GM23338 (cell line): ENCODE measurements around the gene KLK4. TPM values are rescaled to one million over a fixed set of nuclear protein-coding genes. Genes with fewer than 3 reads are reported as not detected.

Experiments
- EZH2 ChIP-seq: fragments of 200-600 bp; sonication (generic); IDR thresholded peaks from one replicate; pipeline ENCODE4 v1.8.0; 2017; ENCODE audit warnings: antibody characterized with exemption, mild to moderate bottlenecking, low read depth; ENCODE audit not compliant: unreplicated experiment
- JUNB ChIP-seq: IDR thresholded peaks from one replicate; pipeline ENCODE4 v1.6.1; 2016; ENCODE audit warnings: antibody characterized with exemption; ENCODE audit not compliant: unreplicated experiment
- ZNF114 ChIP-seq: fragments of 250-450 bp; sonication (Bioruptor Pico); IDR thresholded peaks from 2 replicates; pipeline ENCODE4 v1.5.0; 2020; ENCODE audit warnings: mild to moderate bottlenecking, moderate library complexity
- polyA plus RNA-seq: library from polyadenylated mRNA; unstranded; fragments of >200 nt; fragmentation: Nextera tagmentation; extraction: Ambion mirVana; gene quantifications from 2 replicates; pipeline ENCODE4 v1.2.1, GENCODE V29; 2016
- total RNA-seq: library from RNA; depleted of rRNA; stranded (reverse); fragments of >200 nt; shearing (Covaris generic); gene quantifications from 2 replicates; pipeline ENCODE4 v1.2.3, GENCODE V29; 2014; rRNA removed
- TF ChIP-seq, protein P1 (sequence below): IDR thresholded peaks from one replicate; pipeline ENCODE4 v1.6.1; 2018; ENCODE audit warnings: antibody characterized with exemption; ENCODE audit not compliant: unreplicated experiment

Gene KLK4
- total and polyA plus RNA-seq, 2 experiments from 2014 or later = 0.76 to 1.8 TPM

DNA sequence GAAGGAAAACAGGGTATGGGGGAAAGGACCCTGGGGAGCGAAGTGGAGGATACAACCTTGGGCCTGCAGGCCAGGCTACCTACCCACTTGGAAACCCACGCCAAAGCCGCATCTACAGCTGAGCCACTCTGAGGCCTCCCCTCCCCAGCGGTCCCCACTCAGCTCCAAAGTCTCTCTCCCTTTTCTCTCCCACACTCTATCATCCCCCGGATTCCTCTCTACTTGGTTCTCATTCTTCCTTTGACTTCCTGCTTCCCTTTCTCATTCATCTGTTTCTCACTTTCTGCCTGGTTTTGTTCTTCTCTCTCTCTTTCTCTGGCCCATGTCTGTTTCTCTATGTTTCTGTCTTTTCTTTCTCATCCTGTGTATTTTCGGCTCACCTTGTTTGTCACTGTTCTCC is 53.8 kb downstream of the KLK4 start (continued):
- no peak for TF ChIP-seq ZNF114 (CRISPR knock-in tag)
- TF ChIP-seq JUNB = no peak
- TF ChIP-seq, protein P1, sequence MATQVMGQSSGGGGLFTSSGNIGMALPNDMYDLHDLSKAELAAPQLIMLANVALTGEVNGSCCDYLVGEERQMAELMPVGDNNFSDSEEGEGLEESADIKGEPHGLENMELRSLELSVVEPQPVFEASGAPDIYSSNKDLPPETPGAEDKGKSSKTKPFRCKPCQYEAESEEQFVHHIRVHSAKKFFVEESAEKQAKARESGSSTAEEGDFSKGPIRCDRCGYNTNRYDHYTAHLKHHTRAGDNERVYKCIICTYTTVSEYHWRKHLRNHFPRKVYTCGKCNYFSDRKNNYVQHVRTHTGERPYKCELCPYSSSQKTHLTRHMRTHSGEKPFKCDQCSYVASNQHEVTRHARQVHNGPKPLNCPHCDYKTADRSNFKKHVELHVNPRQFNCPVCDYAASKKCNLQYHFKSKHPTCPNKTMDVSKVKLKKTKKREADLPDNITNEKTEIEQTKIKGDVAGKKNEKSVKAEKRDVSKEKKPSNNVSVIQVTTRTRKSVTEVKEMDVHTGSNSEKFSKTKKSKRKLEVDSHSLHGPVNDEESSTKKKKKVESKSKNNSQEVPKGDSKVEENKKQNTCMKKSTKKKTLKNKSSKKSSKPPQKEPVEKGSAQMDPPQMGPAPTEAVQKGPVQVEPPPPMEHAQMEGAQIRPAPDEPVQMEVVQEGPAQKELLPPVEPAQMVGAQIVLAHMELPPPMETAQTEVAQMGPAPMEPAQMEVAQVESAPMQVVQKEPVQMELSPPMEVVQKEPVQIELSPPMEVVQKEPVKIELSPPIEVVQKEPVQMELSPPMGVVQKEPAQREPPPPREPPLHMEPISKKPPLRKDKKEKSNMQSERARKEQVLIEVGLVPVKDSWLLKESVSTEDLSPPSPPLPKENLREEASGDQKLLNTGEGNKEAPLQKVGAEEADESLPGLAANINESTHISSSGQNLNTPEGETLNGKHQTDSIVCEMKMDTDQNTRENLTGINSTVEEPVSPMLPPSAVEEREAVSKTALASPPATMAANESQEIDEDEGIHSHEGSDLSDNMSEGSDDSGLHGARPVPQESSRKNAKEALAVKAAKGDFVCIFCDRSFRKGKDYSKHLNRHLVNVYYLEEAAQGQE = no peak
- no peak for TF ChIP-seq EZH2

Other genes with a start within 250 kb of the KLK4 start
- gene SHANK1, start 191.6 kb downstream of the KLK4 start, total RNA-seq = 3.3 and 4.1 TPM in 2 replicates
- gene SHANK1, start 191.6 kb downstream of the KLK4 start, polyA plus RNA-seq = 0.23 and 0.30 TPM in 2 replicates
- 7.2 and 8.0 TPM in 2 replicates for gene CLEC11A, start 188.0 kb downstream of the KLK4 start, total RNA-seq
- 15.5 and 18.5 TPM in 2 replicates for gene CLEC11A, start 188.0 kb downstream of the KLK4 start, polyA plus RNA-seq
- gene GPR32, start 140.9 kb downstream of the KLK4 start, total RNA-seq = not detected in 2 replicates
- gene GPR32, start 140.9 kb downstream of the KLK4 start, polyA plus RNA-seq = not detected in 2 replicates
- not detected in 2 replicates for gene ACP4, start 121.0 kb downstream of the KLK4 start, total RNA-seq
- not detected in 2 replicates for gene ACP4, start 121.0 kb downstream of the KLK4 start, polyA plus RNA-seq
- gene KLK1, start 87.6 kb downstream of the KLK4 start, total RNA-seq = 0.31 TPM in 1 of 2 replicates, not detected in the other
- 2.4 and 3.0 TPM in 2 replicates for gene KLK1, start 87.6 kb downstream of the KLK4 start, polyA plus RNA-seq
- not detected in 2 replicates for gene KLK15, start 77.8 kb downstream of the KLK4 start, total RNA-seq
- not detected in 2 replicates for gene KLK15, start 77.8 kb downstream of the KLK4 start, polyA plus RNA-seq
- not detected in 2 replicates for gene KLK3, start 56.5 kb downstream of the KLK4 start, total RNA-seq
- gene KLK3, start 56.5 kb downstream of the KLK4 start, polyA plus RNA-seq = 0.14 and 0.19 TPM in 2 replicates
- 0.69 TPM in 1 of 2 replicates, not detected in the other for gene KLK2, start 38.0 kb downstream of the KLK4 start, total RNA-seq
- gene KLK2, start 38.0 kb downstream of the KLK4 start, polyA plus RNA-seq = 0.18 TPM in 1 of 2 replicates, not detected in the other
- 0.54 and 0.66 TPM in 2 replicates for gene KLK5, start 41.6 kb upstream of the KLK4 start, total RNA-seq
- 0.77 TPM in 1 of 2 replicates, not detected in the other for gene KLK5, start 41.6 kb upstream of the KLK4 start, polyA plus RNA-seq
- gene KLK6, start 58.2 kb upstream of the KLK4 start, total RNA-seq = 0.39 and 0.56 TPM in 2 replicates
- 0.47 and 0.56 TPM in 2 replicates for gene KLK6, start 58.2 kb upstream of the KLK4 start, polyA plus RNA-seq
- 0.19 and 1.4 TPM in 2 replicates for gene KLK7, start 72.5 kb upstream of the KLK4 start, total RNA-seq
- gene KLK7, start 72.5 kb upstream of the KLK4 start, polyA plus RNA-seq = 1.1 and 1.5 TPM in 2 replicates
- gene KLK8, start 90.2 kb upstream of the KLK4 start, total RNA-seq = 4.6 and 4.9 TPM in 2 replicates
- 14.6 and 17.0 TPM in 2 replicates for gene KLK8, start 90.2 kb upstream of the KLK4 start, polyA plus RNA-seq
- gene KLK10, start 108.3 kb upstream of the KLK4 start, total RNA-seq = 4.9 and 6.6 TPM in 2 replicates
- gene KLK10, start 108.3 kb upstream of the KLK4 start, polyA plus RNA-seq = 6.0 and 6.1 TPM in 2 replicates
- not detected in 2 replicates for gene KLK11, start 115.2 kb upstream of the KLK4 start, total RNA-seq
- gene KLK11, start 115.2 kb upstream of the KLK4 start, polyA plus RNA-seq = 0.28 TPM in 1 of 2 replicates, not detected in the other
- gene KLK12, start 123.6 kb upstream of the KLK4 start, total RNA-seq = not detected in 2 replicates
- gene KLK12, start 123.6 kb upstream of the KLK4 start, polyA plus RNA-seq = not detected in 2 replicates
- gene KLK13, start 153.7 kb upstream of the KLK4 start, total RNA-seq = 1.1 and 5.7 TPM in 2 replicates
- gene KLK13, start 153.7 kb upstream of the KLK4 start, polyA plus RNA-seq = 3.6 and 4.5 TPM in 2 replicates
- not detected in 2 replicates for gene KLK14, start 171.5 kb upstream of the KLK4 start, total RNA-seq
- 0.42 and 0.52 TPM in 2 replicates for gene KLK14, start 171.5 kb upstream of the KLK4 start, polyA plus RNA-seq
- 15.6 and 18.8 TPM in 2 replicates for gene CTU1, start 197.0 kb upstream of the KLK4 start, total RNA-seq
- 3.7 and 11.0 TPM in 2 replicates for gene CTU1, start 197.0 kb upstream of the KLK4 start, polyA plus RNA-seq
- not detected in 2 replicates for gene SIGLEC9, start 213.5 kb upstream of the KLK4 start, total RNA-seq
- gene SIGLEC9, start 213.5 kb upstream of the KLK4 start, polyA plus RNA-seq = not detected in 2 replicates
- not detected in 2 replicates for gene SIGLEC7, start 230.9 kb upstream of the KLK4 start, total RNA-seq
- not detected in 2 replicates for gene SIGLEC7, start 230.9 kb upstream of the KLK4 start, polyA plus RNA-seq